Testis (tissue), 3 donors: ENCODE data around the gene ZNF518B. TPM values are rescaled to one million over a fixed set of nuclear protein-coding genes. Genes with fewer than 3 reads are reported as not detected.

ENCODE experiments used
- DNase-seq: peaks from one replicate; pipeline ENCODE4 v3.0.0-alpha.2; 2019
- H3K27ac ChIP-seq, 2 donors: fragments of 200-600 bp; sonication (generic); one replicate each; pipeline ENCODE4 v1.5.1; 2019
- H3K27me3 ChIP-seq: fragments of 200-600 bp; sonication (generic); one replicate; pipeline ENCODE4 v1.5.1; 2019
- H3K36me3 ChIP-seq: fragments of 200-600 bp; sonication (generic); one replicate; pipeline ENCODE4 v1.5.1; 2017; ENCODE audit warnings: low read depth; ENCODE audit errors: missing control alignments
- H3K4me1 ChIP-seq: fragments of 200-600 bp; sonication (generic); one replicate; pipeline ENCODE4 v1.5.1; 2019
- H3K4me3 ChIP-seq, 2 donors: fragments of 200-600 bp; sonication (generic); one replicate each; pipeline ENCODE4 v1.5.1; 2017 to 2019
- H3K9me3 ChIP-seq: fragments of 200-600 bp; sonication (generic); one replicate; pipeline ENCODE4 v1.5.1; 2017
- POLR2A ChIP-seq: fragments of 450-650 bp; IDR thresholded peaks from one replicate; pipeline ENCODE4 v1.6.1; 2017; ENCODE audit warnings: antibody characterized with exemption, mild to moderate bottlenecking, moderate library complexity
- WGBS, 2 donors: methylation state at CpG; one replicate each; pipeline ENCODE4 v1.1.5; 2018; 5-methylcytosine and 5-hydroxymethylcytosine counted together
- intact Hi-C: fragments of 100-400 bp; cut with DNase I; formaldehyde crosslinking; loops from one replicate; pipeline ENCODE4 v1.15.1; 2023; ENCODE audit warnings: low total_unique reads
- polyA plus RNA-seq: library from polyadenylated mRNA; stranded (reverse); fragments of 350-450 nt; fragmentation: Illumina TruSeq; extraction: RNeasy Lipid Tissue Mini Kit (QIAGEN cat#74804); gene quantifications from one replicate; pipeline ENCODE4 v1.2.3, GENCODE V29; 2014; ENCODE audit warnings: low read depth, low replicate concordance; ENCODE audit not compliant: insufficient read depth
- total RNA-seq, 2 donors: library from RNA; depleted of rRNA; stranded (reverse); fragments of >200 nt; gene quantifications; one replicate each; pipeline ENCODE4 v1.2.3, GENCODE V29; 2016
- TF ChIP-seq, protein P1 (sequence below), 3 experiments: fragments of 450-650 bp in 2 of 3; fragments of 200-600 bp in 1 of 3; sonication (generic) in 1 of 3; IDR thresholded peaks; one replicate each; pipeline ENCODE4 v1.5.1; 2016 to 2019; ENCODE audit warnings: antibody characterized with exemption in 3 of 3, mild to moderate bottlenecking in 2 of 3, moderate library complexity in 1 of 3

ZNF518B gene
- total and polyA plus RNA-seq, 3 donors from 2014 or later, result 20.9 to 47.1 (median 38.1) TPM

DNA sequence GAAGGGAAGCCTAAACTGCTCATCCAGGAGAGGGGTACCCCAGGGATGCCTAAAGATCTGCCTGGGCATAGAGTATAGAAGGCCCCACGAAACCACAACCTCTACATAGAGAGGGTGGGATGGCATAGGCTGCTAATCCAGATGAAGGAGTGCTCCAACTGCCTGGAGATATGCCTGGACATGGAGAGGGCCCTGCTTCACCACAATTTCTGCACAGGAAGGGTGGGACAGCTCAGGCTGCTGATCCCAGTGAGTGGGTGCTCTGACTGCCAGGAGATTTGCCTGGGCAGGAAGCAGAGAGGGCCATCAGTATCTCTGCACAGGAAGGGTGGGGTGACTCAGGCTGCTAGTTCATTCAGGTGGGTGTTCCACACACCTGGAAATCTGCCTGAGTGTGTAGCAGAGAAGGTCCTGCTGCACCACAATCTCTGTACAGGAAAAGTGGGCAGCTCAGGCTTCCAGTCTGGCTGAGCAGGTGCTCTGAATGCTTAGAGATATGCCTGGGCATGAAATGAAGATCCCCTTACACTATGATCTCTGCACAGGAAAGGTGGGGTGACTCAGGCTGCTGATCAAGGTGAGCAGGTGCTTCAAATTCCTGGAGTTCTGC lies 61.1 kb downstream of the ZNF518B start:
- 85% methylated on average over 1 of the region's 1 CpG; no CpG with 5 or more reads in 1 of the 2 donors for WGBS, 2 donors
- Histone ChIP-seq H3K27ac (no peak overlapping the region), H3K9me3 (no peaks in the 10 kb centered on the region), H3K4me3 (no peak overlapping the region), H3K4me1 (no peaks in the 10 kb centered on the region), H3K27me3 (no peaks in the 10 kb centered on the region), H3K36me3 (no peaks in the 10 kb centered on the region)
- intact Hi-C loops, result no loop called here
- DNase-seq, result no peak
- no peak for TF ChIP-seq POLR2A
- TF ChIP-seq, protein P1, sequence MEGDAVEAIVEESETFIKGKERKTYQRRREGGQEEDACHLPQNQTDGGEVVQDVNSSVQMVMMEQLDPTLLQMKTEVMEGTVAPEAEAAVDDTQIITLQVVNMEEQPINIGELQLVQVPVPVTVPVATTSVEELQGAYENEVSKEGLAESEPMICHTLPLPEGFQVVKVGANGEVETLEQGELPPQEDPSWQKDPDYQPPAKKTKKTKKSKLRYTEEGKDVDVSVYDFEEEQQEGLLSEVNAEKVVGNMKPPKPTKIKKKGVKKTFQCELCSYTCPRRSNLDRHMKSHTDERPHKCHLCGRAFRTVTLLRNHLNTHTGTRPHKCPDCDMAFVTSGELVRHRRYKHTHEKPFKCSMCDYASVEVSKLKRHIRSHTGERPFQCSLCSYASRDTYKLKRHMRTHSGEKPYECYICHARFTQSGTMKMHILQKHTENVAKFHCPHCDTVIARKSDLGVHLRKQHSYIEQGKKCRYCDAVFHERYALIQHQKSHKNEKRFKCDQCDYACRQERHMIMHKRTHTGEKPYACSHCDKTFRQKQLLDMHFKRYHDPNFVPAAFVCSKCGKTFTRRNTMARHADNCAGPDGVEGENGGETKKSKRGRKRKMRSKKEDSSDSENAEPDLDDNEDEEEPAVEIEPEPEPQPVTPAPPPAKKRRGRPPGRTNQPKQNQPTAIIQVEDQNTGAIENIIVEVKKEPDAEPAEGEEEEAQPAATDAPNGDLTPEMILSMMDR (IDR thresholded peaks at IDR 0.05), result no peak

Other genes starting within 250 kb of the ZNF518B start
- gene CLNK, start 227.3 kb upstream of the ZNF518B start, total RNA-seq, result under 1 TPM in 1 of 2 donors, not detected in 1; 0.12 TPM
- gene CLNK, start 227.3 kb upstream of the ZNF518B start, polyA plus RNA-seq, result 0.94 TPM